CD4-positive, alpha-beta T cell treated with Interleukin-21 for 1 hour (primary cell): Measurements from ENCODE around the gene MPP7.

Experiments used
- DNase-seq: peaks from one replicate; pipeline ENCODE4 v3.0.0-alpha.2; 2020

The MPP7 gene

DNA sequence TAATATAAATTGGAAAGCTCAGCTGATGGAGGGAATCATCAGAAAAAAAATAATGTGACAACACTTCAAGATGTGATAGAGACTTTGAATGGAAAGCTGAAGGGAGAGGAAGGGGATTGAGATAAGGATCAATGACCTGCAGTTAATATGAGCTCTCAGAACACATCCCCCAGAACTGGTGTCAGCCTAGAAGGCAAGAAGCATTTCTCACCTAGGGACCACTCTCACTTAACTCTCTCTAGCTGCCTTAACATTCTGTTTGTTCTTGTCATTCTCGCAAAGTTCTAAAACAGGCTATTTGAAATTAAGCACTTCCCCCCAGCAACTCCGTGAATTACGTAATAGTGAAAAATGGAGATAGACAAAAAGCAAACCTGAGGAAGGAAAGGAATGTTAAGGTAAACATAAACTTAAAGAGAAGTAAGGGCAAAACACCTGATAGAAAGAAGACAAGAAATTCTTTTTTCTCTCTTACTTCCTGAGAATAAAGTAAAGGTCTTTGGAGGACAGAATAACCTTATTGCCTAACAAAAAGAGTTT lies 1.2 kb upstream of the MPP7 start:
- no peak for DNase-seq

DNA sequence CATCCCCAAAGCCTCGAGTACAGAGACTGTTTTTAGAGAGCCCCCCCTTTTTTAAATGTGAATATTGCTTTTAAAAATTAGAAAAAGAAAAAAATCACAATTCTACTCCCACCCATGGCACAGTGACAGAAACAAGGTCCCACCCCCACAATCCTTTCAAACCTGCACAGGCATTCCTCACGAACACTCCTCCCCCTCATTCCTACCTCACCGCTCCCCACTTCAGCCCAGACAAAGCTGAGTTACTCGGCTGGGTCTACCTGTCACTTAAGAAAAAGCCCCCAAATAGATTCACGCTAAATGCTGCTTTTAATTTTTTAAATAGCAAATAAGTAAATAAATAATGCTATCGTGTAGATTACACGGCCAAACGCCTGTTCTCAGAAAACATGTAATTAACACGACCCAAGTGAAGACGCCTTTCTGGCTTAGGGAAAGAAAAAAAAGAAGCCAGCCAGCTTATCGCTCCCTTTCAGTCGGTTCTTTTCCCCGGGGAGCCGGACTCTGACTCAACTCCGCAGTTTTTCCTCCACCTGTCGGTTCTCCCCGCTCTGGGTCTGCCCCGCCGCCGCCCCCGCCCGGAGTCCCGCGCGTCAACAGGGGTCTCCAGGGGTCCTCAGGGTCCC lies 739 bp downstream of the MPP7 start:
- no peak for DNase-seq

- peak; percentile 35 for DNase-seq
Measured at GRCh38 chr10:28300027-28300426, 2.8 kb downstream of the MPP7 start.

DNA sequence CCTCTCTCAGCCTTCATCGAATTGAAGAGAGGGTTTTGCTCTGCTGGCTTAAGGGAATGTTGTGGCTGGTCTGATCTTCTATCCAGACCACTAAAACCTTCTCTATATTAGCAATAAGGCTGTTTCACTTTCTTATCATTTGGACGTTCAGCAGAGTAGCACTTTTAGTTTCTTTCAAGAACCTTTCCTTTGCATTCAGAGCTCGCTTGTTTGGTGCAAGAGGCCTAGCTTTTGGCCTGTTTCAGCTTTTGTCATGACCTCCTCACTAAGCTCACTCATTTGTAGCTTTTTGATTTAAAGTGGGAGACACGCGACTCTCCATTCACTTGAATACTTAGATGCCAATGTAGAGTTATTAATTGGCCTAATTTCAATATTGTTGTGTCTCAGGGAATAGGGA lies 3.9 kb downstream of the MPP7 start:
- no peak for DNase-seq

GRCh38 chr10:28296023-28296422 lies 6.8 kb downstream of the MPP7 start:
- DNase-seq = no peak

GRCh38 chr10:28295336-28295735 lies 7.5 kb downstream of the MPP7 start:
- DNase-seq = no peak

GRCh38 chr10:28294809-28295208 lies 8.1 kb downstream of the MPP7 start:
- no peak for DNase-seq

DNA sequence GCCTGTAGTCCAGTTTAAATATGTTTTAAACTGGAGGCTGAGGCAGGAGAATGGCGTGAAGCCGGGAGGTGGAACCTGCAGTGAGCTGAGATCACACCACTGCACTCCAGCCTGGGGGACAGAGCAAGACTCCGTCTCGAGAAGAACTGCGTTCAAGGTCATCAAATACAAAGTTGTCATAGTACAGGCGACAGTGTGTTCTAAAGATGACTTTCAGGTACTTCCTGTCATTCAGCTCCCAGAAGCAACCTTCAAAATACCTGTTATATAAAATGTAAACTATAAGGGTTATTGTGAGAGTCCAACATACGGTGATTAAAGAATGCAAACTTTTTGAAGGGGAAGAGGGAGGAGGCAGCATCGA lies 8.7 kb downstream of the MPP7 start:
- no peak for DNase-seq

GRCh38 chr10:28293236-28294168 lies 9.4 kb downstream of the MPP7 start:
- DNase-seq = no peak

DNA sequence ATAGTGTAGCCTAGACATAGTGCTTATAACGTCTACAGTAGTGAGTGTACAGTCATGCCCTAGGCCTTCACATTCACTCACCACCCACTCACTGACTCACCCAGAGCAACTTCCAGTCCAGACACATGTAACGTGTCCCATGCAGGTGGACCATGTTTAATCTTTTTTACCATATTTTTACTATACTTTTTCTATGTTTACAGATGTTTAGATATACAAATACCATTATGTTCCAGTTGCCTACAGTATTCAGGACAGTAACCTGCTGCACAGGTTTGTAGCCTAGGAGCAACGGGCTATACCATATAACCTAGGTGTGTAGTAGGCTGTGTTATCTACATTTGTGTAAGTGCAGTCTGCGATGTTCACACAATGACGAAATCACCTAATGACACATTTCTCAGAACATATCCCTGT lies 11.0 kb downstream of the MPP7 start:
- DNase-seq = no peak

- no peak for DNase-seq
Measured at GRCh38 chr10:28285816-28286215, 17.0 kb downstream of the MPP7 start.

GRCh38 chr10:28284126-28284525 lies 18.7 kb downstream of the MPP7 start:
- no peak for DNase-seq

DNA sequence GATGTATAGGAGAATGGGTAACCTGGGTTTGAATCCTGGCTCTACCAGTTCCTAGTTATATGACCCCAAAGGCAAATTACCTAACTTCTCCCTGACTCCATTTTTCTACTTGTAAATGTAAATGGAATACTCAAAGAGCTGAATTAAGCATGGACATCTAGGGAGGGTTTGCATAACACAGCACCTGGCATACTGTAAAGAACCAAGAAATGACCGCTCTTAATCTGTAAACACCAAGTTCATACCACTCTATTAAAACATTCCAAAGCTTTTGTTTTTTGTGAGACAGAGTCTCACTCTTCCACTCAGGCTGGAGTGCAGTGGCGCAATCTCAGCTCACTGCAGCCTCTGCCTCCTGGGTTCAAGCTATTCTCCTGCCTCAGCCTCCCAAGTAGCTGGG lies 19.6 kb downstream of the MPP7 start:
- DNase-seq = no peak

DNA sequence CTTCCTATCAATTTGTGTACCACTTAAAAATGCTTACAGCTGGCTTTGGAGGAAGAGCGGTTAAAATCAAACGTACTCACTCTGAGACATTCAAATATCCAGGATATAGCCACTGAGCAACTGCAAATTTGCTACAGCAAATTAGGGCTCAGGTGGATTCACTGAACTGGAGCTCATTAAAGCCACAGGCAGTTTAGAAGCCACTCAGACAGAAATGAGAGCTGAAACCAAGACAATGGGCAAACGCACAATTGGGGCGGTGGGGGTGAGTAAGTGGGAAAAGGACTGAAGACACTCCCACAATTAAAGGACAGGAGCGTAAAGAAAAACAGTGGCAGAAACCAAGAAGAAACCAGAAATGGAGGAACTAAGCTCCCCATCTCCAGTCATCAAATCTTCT lies 20.5 kb downstream of the MPP7 start:
- no peak for DNase-seq

- DNase-seq = no peak
Measured at GRCh38 chr10:28281726-28282315, 21.0 kb downstream of the MPP7 start.

DNA sequence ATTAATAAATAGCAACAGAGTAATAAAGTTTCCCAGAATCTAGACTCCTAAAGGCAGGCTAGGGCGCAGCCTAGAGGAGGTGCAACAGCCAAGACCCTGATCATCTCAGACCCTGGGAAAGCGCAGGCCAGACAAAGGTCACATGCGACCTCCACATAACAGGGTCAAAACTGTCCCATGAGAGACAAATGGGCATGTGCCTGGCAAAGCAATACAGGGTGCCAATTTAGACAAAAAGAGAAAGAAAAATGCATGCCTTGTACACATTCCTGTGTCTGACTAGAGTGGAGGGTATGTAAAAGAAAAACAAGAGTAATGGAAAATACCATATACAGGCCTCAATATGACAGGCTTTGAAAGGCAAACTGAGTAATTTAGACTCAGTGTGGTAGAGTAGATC lies 22.2 kb downstream of the MPP7 start:
- no peak for DNase-seq

GRCh38 chr10:28279878-28280277 lies 23.0 kb downstream of the MPP7 start:
- no peak for DNase-seq

DNA sequence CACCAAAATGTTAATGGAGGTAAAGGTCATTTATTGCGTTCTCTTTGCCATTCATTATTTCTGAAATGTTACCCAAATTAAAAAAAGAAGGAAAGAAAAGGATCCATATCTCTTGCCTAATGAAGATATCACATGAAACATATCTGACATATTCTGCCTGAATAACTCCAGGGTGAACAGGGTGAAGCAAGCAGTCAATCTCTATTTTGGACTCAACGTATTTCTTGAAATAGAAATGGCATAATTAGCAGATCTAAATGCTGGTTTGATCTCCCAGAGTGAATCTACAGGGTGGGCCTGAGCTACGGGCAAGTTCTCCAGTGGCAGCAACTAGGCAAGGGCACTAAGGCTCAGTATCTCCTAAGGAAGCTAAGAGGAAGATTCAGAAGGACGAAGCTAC lies 24.0 kb downstream of the MPP7 start:
- no peak for DNase-seq

- no peak for DNase-seq
Measured at GRCh38 chr10:28276384-28276783, 26.5 kb downstream of the MPP7 start.

DNA sequence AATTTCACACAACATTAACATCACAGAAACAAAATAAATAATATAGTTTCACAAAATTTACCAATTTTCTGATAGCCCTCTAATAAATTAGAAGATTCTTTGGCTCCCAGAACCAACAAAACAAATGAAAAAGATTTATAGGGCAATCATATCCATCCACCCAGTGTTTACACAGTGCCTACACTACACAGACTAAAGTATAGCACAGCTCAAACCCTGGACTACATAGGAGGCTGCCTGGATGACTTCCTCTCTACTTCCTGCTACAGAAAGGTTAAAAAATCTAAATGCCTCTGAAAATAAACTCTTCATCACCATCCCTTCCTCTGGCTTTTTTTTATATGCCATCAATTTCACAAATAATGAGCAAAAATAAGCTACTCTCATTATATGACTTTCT lies 28.4 kb downstream of the MPP7 start:
- DNase-seq = no peak

- DNase-seq = no peak
Measured at GRCh38 chr10:28273343-28273742, 29.5 kb downstream of the MPP7 start.

- DNase-seq = no peak
Measured at GRCh38 chr10:28269842-28270456, 32.9 kb downstream of the MPP7 start.

- no peak for DNase-seq
Measured at GRCh38 chr10:28266449-28267224, 36.2 kb downstream of the MPP7 start.
